Caco-2 (cell line): Measurements from ENCODE around the gene CDR2. TPM values are rescaled to one million over a fixed set of nuclear protein-coding genes. Genes with fewer than 3 reads are reported as not detected.
A peak's percentile ranks its signal among the peaks of the same experiment; 100 is the strongest.

Experiments used
- BruUV-seq: library from RNA; stranded (reverse); fragments of 400-500 nt; replicated peaks from 2 replicates; lab custom pipeline; 2021; lab: Mats Ljungman, UMichigan
- CTCF ChIA-PET: fragments of 300-600 bp; sonication (Branson Sonifier 250); formaldehyde crosslinking; loops from one replicate; lab custom pipeline; 2022; ENCODE audit warnings: antibody characterized with exemption; lab: Charles Lee
- POLR2A ChIA-PET: fragments of 300-600 bp; sonication (Branson Sonifier 250); formaldehyde crosslinking; loops from one replicate; lab custom pipeline; 2022; ENCODE audit warnings: antibody characterized with exemption; lab: Charles Lee
- DNase-seq, 2 experiments: peaks; one replicate each; pipeline versions ENCODE4 v3.0.0 to v3.0.0-alpha.2; 2020 to 2022
- H3K27me3 ChIP-seq: replicated peaks from 2 replicates; pipeline ENCODE4 v1.6.0; 2011; ENCODE audit warnings: low read length; ENCODE audit not compliant: control insufficient read depth, insufficient read depth
- H3K36me3 ChIP-seq: 2 replicates; pipeline ENCODE4 v1.5.1; 2011; ENCODE audit warnings: low read length; ENCODE audit not compliant: control insufficient read depth, insufficient read depth
- H3K4me1 ChIP-seq: fragments of 250-450 bp; sonication (Bioruptor Pico); 2 replicates; pipeline ENCODE4 v1.5.1; 2020; ENCODE audit warnings: mild to moderate bottlenecking
- H3K4me3 ChIP-seq: 2 replicates; pipeline ENCODE4 v1.5.1; 2011; ENCODE audit warnings: low read depth, mild to moderate bottlenecking, control low read depth, low read length
- H3K9me3 ChIP-seq: fragments of 250-450 bp; sonication (Bioruptor Pico); 2 replicates; pipeline ENCODE4 v1.5.1; 2020; ENCODE audit warnings: mild to moderate bottlenecking, moderate library complexity
- H3K27ac Mint-ChIP-seq: one replicate; pipeline ENCODE4 v1.8.0; 2022; ENCODE audit warnings: mixed read lengths; ENCODE audit not compliant: unreplicated experiment
- H3K27me3 Mint-ChIP-seq: one replicate; pipeline ENCODE4 v1.8.0; 2022; ENCODE audit warnings: mixed read lengths; ENCODE audit not compliant: insufficient read depth, unreplicated experiment
- H3K36me3 Mint-ChIP-seq: one replicate; pipeline ENCODE4 v1.8.0; 2022; ENCODE audit warnings: mild to moderate bottlenecking, mixed read lengths; ENCODE audit not compliant: insufficient read depth, unreplicated experiment
- H3K4me1 Mint-ChIP-seq: one replicate; pipeline ENCODE4 v1.8.0; 2022; ENCODE audit warnings: low read depth, mixed read lengths; ENCODE audit not compliant: unreplicated experiment
- H3K4me3 Mint-ChIP-seq: one replicate; pipeline ENCODE4 v1.8.0; 2022; ENCODE audit warnings: mild to moderate bottlenecking, moderate library complexity, mixed read lengths; ENCODE audit not compliant: unreplicated experiment
- H3K9me3 Mint-ChIP-seq: one replicate; pipeline ENCODE4 v1.8.0; 2022; ENCODE audit warnings: mixed read lengths; ENCODE audit not compliant: unreplicated experiment
- CTCF ChIP-seq, 2 experiments: fragments of 200-600 bp in 1 of 2; IDR thresholded peaks; 1 replicate in 1 of 2; 2 replicates in 1 of 2; pipeline versions ENCODE4 v1.5.1 to v1.8.0; 2011 to 2022; ENCODE audit warnings: antibody characterized with exemption in 1 of 2, control low read depth in 1 of 2, inconsistent platforms in 1 of 2, low read depth in 1 of 2, low read length in 1 of 2, mild to moderate bottlenecking in 1 of 2, moderate library complexity in 1 of 2; ENCODE audit not compliant: insufficient read depth in 1 of 2, severe bottlenecking in 1 of 2, unreplicated experiment in 1 of 2
- intact Hi-C: fragments of 100-400 bp; cut with micrococcal nuclease; formaldehyde crosslinking; loops from one replicate; pipeline ENCODE4 v1.10.0; 2022; ENCODE audit not compliant: unreplicated experiment
- total RNA-seq: library from RNA; stranded (reverse); gene quantifications from 2 replicates; pipeline ENCODE4 v1.2.3, GENCODE V29; 2022

CDR2 gene
- total RNA-seq, 1 experiment from 2014 or later = 24.3 TPM

- no TSS peak for BruUV-seq
- Histone ChIP-seq H3K4me1 (peaks cover 24% of the 10 kb centered on the region), H3K36me3 (no peaks in the 10 kb centered on the region; the same call in 1 of the 2 replicates), H3K27me3 (no peaks in the 10 kb centered on the region), H3K9me3 (no peaks in the 10 kb centered on the region), H3K4me3 (no peak overlapping the region)
- H3K27ac Mint-ChIP-seq = peak overlapping the region; percentile 24
- H3K4me1 Mint-ChIP-seq = peaks cover 12% of the 10 kb centered on the region
- no peak overlapping the region for H3K4me3 Mint-ChIP-seq
- ChIA-PET CTCF (no interaction called here), POLR2A (no interaction called here)
- peaks cover 53% of the 10 kb centered on the region for H3K36me3 Mint-ChIP-seq
- H3K27me3 Mint-ChIP-seq = no peaks in the 10 kb centered on the region
- intact Hi-C loops = no loop called here
- no peak for TF ChIP-seq CTCF (IDR thresholded peaks at IDR 0.05; ENCODE audit: insufficient read depth in 1 of 2, low read depth in 1 of 2, low read length in 1 of 2, severe bottlenecking in 1 of 2, unreplicated experiment in 1 of 2)
- DNase-seq = no peak
- H3K9me3 Mint-ChIP-seq = no peaks in the 10 kb centered on the region
Observed at GRCh38 chr16:22359679-22360078, 14.7 kb downstream of the CDR2 start.

DNA sequence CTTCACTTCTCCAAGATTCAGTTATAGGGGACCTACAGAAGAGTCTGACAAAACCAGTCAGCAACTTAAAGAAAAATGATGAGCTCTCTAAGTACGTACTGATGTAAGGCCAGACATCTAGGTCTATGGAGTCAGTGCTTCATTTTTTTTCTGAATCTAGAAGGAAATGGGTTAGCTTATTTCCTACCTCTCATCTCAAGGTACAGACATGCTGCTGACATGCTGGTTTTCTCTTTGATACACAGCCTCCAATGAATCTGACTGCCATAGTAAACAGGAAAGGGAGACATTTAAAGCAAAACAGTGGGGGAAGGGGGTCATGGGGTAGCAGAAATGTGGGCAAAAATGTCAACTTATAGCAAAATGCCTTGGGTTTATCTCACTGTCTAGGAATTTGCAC, 16.4 kb downstream of the CDR2 start:
- Histone ChIP-seq H3K9me3 (no peaks in the 10 kb centered on the region), H3K27me3 (no peaks in the 10 kb centered on the region), H3K4me3 (no peak overlapping the region), H3K4me1 (peaks cover 40% of the 10 kb centered on the region), H3K36me3 (no peaks in the 10 kb centered on the region; the same call in 1 of the 2 replicates)
- POLR2A ChIA-PET = no interaction called here
- intact Hi-C loops = no loop called here
- no peak for DNase-seq
- Mint-ChIP-seq H3K36me3 (peaks cover 36% of the 10 kb centered on the region), H3K4me3 (no peak overlapping the region), H3K27me3 (no peaks in the 10 kb centered on the region), H3K9me3 (no peaks in the 10 kb centered on the region), H3K4me1 (peaks cover 13% of the 10 kb centered on the region), H3K27ac (no peak overlapping the region)
- BruUV-seq = no TSS peak
- CTCF ChIA-PET = no interaction called here
- TF ChIP-seq CTCF (IDR thresholded peaks at IDR 0.05; ENCODE audit: insufficient read depth in 1 of 2, low read depth in 1 of 2, low read length in 1 of 2, severe bottlenecking in 1 of 2, unreplicated experiment in 1 of 2) = no peak

- H3K27me3 ChIP-seq = no peaks in the 10 kb centered on the region
- no peak overlapping the region for H3K4me3 ChIP-seq
- DNase-seq = no peak
- H3K4me1 Mint-ChIP-seq = peaks cover 13% of the 10 kb centered on the region
- CTCF ChIA-PET = no interaction called here
- H3K9me3 Mint-ChIP-seq = no peaks in the 10 kb centered on the region
- TF ChIP-seq CTCF (IDR thresholded peaks at IDR 0.05; ENCODE audit: insufficient read depth in 1 of 2, low read depth in 1 of 2, low read length in 1 of 2, severe bottlenecking in 1 of 2, unreplicated experiment in 1 of 2) = no peak
- peaks cover 44% of the 10 kb centered on the region for H3K4me1 ChIP-seq
- no TSS peak for BruUV-seq
- H3K27ac Mint-ChIP-seq = no peak overlapping the region
- no peak overlapping the region for H3K4me3 Mint-ChIP-seq
- no peaks in the 10 kb centered on the region for H3K9me3 ChIP-seq
- H3K36me3 ChIP-seq = no peaks in the 10 kb centered on the region
- intact Hi-C loops = no loop called here
- H3K36me3 Mint-ChIP-seq = peaks cover 33% of the 10 kb centered on the region
- no peaks in the 10 kb centered on the region for H3K27me3 Mint-ChIP-seq
- POLR2A ChIA-PET = no interaction called here
Observed at GRCh38 chr16:22357635-22357971, 16.8 kb downstream of the CDR2 start.
